Ascending aorta (tissue), 2 donors: ENCODE data around the gene TMEM131L. TPM values are rescaled to one million over a fixed set of nuclear protein-coding genes. Genes with fewer than 3 reads are reported as not detected.
"Not testable (repeated sequence)": the region's sequence is repeated elsewhere in the genome, so short reads cannot be mapped to it uniquely, and the experiment has no call there.

Experiments
- DNase-seq, 2 donors: peaks; one replicate each; pipeline ENCODE4 v3.0.0-alpha.2; 2019; ENCODE audit warnings: low spot score in 2 of 2
- H3K27ac ChIP-seq, 2 donors: fragments of 200-600 bp; sonication (generic); one replicate each; pipeline ENCODE4 v1.5.1; 2016 to 2017; ENCODE audit warnings: mild to moderate bottlenecking in 1 of 2
- H3K27me3 ChIP-seq: fragments of 200-600 bp; sonication (generic); one replicate; pipeline ENCODE4 v1.5.1; 2017
- H3K36me3 ChIP-seq, 2 donors: fragments of 200-600 bp; sonication (generic); one replicate each; pipeline ENCODE4 v1.5.1; 2016
- H3K4me1 ChIP-seq, 2 donors: fragments of 200-600 bp; sonication (generic); one replicate each; pipeline ENCODE4 v1.5.1; 2016 to 2017; ENCODE audit warnings: mild to moderate bottlenecking in 1 of 2
- H3K4me3 ChIP-seq, 2 donors: fragments of 200-600 bp; sonication (generic); one replicate each; pipeline ENCODE4 v1.5.1; 2016 to 2017; ENCODE audit warnings: mild to moderate bottlenecking in 1 of 2
- H3K9me3 ChIP-seq, 2 donors: fragments of 200-600 bp; sonication (generic); one replicate each; pipeline ENCODE4 v1.5.1; 2016
- CTCF ChIP-seq, 3 experiments: fragments of 200-600 bp in 2 of 3; fragments of 450-650 bp in 1 of 3; sonication (generic) in 2 of 3; IDR thresholded peaks; one replicate each; pipeline ENCODE4 v1.5.1; 2016 to 2019; ENCODE audit warnings: antibody characterized with exemption in 3 of 3, mild to moderate bottlenecking in 1 of 3, moderate library complexity in 1 of 3
- intact Hi-C: fragments of 100-400 bp; cut with DNase I; formaldehyde crosslinking; loops from one replicate; pipeline ENCODE4 v1.15.1; 2023
- total RNA-seq: library from RNA; depleted of rRNA; stranded (reverse); fragments of >200 nt; gene quantifications from one replicate; pipeline ENCODE4 v1.1.0, GENCODE V29; 2016

The TMEM131L gene
- total RNA-seq, 1 donor from 2014 or later: 6.9 TPM

- Histone ChIP-seq H3K4me3 (no peak overlapping the region), H3K27me3 (no peaks in the 10 kb centered on the region), H3K9me3 (no peaks in the 10 kb centered on the region), H3K4me1 (peaks cover 0 to 10% of the 10 kb centered on the region in 2 donors), H3K27ac (peak overlapping the region; percentile 13 to 53), H3K36me3 (no peaks in the 10 kb centered on the region)
- intact Hi-C loops: no loop called here
- no peak for DNase-seq
- TF ChIP-seq CTCF (IDR thresholded peaks at IDR 0.05): no peak
These were observed 98.7 kb downstream of the TMEM131L start for GRCh38 chr4:153564630-153565525.

- no peak for TF ChIP-seq CTCF (IDR thresholded peaks at IDR 0.05)
- no peak for DNase-seq
- H3K4me1 ChIP-seq: peaks cover 0 to 13% of the 10 kb centered on the region in 2 donors
- no peaks in the 10 kb centered on the region for H3K27me3 ChIP-seq
- H3K9me3 ChIP-seq: no peaks in the 10 kb centered on the region
- no peak overlapping the region for H3K27ac ChIP-seq
- no peak overlapping the region for H3K4me3 ChIP-seq
- intact Hi-C loops: no loop called here
- H3K36me3 ChIP-seq: no peaks in the 10 kb centered on the region
These were observed 100.5 kb downstream of the TMEM131L start for GRCh38 chr4:153566631-153567150.

- peaks cover 0 to 13% of the 10 kb centered on the region in 2 donors for H3K4me1 ChIP-seq
- H3K9me3 ChIP-seq, H3K27me3 ChIP-seq, intact Hi-C loops, DNase-seq, H3K27ac ChIP-seq, H3K4me3 ChIP-seq, H3K36me3 ChIP-seq: not testable (repeated sequence)
These were observed 101.5 kb downstream of the TMEM131L start for GRCh38 chr4:153567660-153568059.

GRCh38 chr4:153570228-153570973 is 104.2 kb downstream of the TMEM131L start:
- Histone ChIP-seq H3K27ac (no peak overlapping the region), H3K4me3 (no peak overlapping the region), H3K9me3 (no peaks in the 10 kb centered on the region), H3K36me3 (no peaks in the 10 kb centered on the region), H3K27me3 (no peaks in the 10 kb centered on the region), H3K4me1 (peaks cover 3 to 15% of the 10 kb centered on the region in 2 donors)
- DNase-seq: no peak
- no peak for TF ChIP-seq CTCF (IDR thresholded peaks at IDR 0.05)
- intact Hi-C loops: no loop called here

- no peaks in the 10 kb centered on the region for H3K27me3 ChIP-seq
- H3K27ac ChIP-seq: no peak overlapping the region
- no peak for TF ChIP-seq CTCF (IDR thresholded peaks at IDR 0.05)
- H3K4me3 ChIP-seq: no peak overlapping the region
- H3K4me1 ChIP-seq: peaks cover 3 to 15% of the 10 kb centered on the region in 2 donors
- DNase-seq: no peak
- no peaks in the 10 kb centered on the region for H3K36me3 ChIP-seq
- intact Hi-C loops: no loop called here
- no peaks in the 10 kb centered on the region for H3K9me3 ChIP-seq
These were observed 104.9 kb downstream of the TMEM131L start for GRCh38 chr4:153571006-153571545.
